Islet of Langerhans (tissue), 1 donor: ENCODE data around the gene GFRA4.

Experiments
- FAIRE-seq: peaks from one replicate; lab custom pipeline; 2011; peaks lifted over from hg19 to GRCh38; lab: Jason Lieb, UNC

Gene GFRA4

GRCh38 chr20:3694864-3695263, 31.7 kb upstream of the GFRA4 start:
- FAIRE-seq = no peak

DNA sequence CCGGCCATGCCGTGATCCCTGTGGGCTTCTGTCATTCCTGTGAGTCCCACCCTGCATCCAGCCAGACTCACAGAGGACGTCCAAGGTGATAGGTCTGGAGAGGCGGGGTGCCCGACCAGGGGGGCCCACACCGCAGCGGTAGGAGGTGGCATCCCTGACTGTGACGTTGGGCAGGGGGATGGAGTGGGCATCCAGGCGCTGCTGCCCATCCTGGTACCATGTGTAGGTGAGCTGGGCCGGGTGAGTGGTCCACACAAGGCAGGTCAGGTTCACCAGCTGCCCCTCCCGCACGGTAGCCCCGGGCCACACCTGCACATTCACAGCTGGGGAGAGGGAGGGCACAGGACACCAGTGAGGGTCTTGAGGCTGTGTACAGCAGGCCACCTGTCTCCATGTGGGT, 30.2 kb upstream of the GFRA4 start:
- no peak for FAIRE-seq

DNA sequence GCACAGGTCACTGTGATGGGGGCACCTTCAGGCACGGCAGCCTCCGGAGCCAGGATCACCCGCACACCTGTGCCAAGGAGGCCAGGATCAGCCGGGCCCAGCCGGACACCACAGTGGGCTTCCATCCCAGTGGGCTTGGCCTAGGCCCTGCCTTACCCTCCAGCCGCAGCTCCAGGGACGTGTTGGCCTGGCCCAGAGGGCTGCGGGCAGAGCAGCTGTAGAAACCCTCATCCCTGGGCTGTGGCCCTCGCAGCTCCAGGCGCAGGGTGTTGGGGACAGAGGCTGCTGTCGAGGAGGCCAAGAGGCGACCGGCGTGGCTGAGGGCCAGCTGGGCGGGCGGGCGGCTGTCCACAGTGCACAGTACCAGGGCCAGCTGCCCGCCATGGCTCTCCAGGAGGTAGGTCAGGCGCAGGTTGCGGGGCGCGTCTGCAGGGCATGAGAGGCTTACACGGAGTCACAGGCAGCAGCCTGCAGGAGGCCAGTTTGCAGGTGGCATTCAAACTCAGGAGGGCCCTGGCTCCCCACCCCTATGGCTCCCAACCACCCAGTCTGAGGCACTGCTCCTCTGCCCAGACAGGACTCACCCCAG, 29.6 kb upstream of the GFRA4 start:
- FAIRE-seq = no peak

DNA sequence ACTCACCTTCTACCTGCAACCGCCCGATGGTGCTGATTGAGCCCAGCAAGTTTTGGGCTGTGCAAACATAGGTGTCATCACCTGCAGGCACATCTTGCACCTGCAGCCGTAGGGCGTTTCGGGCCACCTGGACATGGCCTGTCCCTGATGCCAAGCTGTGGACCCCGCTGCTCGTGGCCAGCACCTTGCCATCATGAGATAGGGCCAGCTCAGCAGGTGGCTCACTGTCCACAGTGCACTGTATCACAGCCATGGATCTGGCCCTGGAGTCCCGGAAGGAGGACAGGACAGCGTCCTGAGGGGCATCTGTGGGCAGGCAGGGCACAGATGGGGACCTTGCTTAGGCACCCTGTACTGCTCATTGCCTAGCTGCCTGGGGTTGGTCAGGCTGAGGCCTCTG, 28.7 kb upstream of the GFRA4 start:
- FAIRE-seq = no peak

DNA sequence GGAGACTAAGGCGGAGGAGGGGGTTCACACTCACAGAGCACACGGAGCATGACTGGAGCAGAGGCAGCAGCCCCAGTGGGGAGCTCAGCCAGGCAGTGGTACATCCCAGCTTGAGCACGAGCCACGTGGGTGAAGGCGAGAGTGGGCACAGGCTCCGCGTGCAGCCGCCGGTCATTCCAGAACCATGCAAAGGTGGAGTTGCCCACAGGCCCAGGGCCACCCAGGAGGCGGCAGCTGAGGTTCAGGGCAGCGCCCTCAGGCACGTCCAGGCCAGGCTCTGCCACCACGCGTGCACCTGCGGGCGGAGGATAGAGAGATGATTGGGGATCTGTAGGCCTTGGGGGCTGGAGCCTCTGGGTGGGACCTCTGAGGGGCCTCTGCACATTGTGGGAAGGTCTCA, 28.1 kb upstream of the GFRA4 start:
- no peak for FAIRE-seq

- FAIRE-seq = no peak
These were observed 27.2 kb upstream of the GFRA4 start for GRCh38 chr20:3690413-3690812.

DNA sequence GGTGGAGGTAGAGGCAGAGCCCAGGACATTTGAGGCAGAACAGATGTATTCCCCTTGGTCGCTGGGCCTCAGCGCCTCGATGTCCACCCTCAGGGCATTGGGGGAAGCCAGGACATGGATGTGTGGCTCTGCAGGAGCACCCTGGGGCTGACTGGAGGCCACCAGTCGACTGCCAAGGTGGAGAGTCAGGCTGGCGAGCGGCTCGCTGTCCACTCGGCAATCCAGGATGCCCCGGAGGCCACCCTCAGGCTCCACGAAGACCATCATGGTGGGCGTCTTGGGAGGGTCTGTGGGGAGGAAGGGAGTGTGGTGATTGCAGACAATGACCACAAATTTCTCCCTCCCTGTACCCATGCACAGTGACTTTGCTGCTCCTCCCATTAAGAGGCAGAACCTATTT, 26.8 kb upstream of the GFRA4 start:
- FAIRE-seq = no peak

DNA sequence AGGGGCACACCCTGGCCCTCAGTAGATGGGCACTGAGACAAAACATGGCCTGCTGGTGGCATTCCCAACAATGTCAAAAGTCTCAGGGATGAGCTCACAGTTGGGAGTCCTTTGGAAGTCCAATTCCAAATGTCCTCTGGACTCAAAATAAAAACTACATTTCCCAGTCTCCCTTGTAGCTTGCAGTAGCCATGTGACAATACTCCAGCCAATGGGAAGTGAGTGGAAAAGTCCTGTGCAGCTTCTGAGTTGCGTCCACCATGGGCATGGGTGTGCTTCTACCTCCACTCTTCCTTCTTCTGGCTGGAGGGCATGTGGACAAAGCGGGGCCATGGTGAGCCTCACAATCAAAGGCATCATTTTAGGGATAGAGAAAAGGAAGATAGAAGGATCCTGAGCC, 24.5 kb upstream of the GFRA4 start:
- FAIRE-seq = no peak

DNA sequence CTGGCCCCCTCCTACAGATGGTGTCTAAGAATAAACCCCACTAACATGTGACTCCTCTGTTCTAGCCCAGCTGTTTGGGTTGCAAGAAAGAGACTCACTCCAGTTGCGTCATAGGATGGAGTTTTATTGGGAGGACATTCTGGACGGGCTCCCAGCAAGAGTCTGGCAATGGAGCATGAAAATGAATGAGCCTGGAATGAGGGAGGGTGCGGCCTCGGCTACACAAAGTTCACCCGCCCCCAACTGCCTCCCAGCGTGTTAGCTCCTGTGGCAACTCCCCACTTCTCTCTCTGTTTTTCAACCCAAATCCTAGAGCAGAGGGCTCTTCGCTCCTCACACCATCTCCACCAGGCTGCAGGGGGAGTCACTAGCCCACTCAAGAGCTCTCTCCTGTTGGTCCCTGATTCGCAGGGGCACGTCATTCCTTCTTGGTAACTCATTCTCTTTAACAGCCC, 23.7 kb upstream of the GFRA4 start:
- no peak for FAIRE-seq

DNA sequence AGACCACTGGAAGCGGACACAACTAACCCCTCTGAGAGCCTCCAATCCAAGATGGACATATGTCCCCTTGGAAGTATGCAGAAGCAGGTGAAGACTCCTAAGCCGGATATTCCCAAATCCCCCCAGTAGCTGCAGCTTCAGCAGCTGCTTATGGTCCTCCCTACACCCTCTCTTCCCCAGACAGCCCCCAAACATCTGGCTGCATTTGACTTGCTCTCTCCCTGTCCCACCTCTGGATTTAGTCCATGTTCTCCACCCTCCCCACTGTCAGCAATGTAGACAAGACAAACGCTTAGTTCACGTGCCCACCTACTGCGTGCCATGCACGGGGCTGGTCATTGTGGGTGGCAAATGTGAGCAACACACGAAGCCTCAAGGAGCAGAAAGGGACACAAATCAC, 23.2 kb upstream of the GFRA4 start:
- FAIRE-seq = no peak

DNA sequence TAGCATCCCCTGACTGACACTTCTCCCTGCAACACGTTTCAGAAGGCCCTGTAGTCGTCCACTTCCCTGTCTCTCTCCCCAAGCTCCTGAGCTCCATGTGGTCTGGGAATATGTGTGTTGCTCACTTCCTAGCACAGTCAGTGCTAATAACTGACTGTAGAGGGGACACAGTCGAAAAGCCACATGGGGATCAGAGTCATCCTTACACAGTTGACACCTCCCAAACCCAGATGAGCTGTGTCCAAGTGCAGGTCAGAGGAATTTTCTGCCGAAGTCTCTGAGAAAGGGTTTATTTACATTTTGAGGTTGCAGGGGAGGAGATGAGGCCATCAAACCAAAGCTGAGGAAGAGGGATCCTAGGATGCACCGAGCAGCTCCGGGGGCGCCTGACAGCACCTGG, 22.1 kb upstream of the GFRA4 start:
- FAIRE-seq = no peak

GRCh38 chr20:3681931-3682781, 19.0 kb upstream of the GFRA4 start, which contains the start of gene ADAM33:
TSS of gene ADAM33 (minus strand) at chr20:3682010. CDS start at chr20:3682004, 6 bp downstream.
- FAIRE-seq = no peak

DNA sequence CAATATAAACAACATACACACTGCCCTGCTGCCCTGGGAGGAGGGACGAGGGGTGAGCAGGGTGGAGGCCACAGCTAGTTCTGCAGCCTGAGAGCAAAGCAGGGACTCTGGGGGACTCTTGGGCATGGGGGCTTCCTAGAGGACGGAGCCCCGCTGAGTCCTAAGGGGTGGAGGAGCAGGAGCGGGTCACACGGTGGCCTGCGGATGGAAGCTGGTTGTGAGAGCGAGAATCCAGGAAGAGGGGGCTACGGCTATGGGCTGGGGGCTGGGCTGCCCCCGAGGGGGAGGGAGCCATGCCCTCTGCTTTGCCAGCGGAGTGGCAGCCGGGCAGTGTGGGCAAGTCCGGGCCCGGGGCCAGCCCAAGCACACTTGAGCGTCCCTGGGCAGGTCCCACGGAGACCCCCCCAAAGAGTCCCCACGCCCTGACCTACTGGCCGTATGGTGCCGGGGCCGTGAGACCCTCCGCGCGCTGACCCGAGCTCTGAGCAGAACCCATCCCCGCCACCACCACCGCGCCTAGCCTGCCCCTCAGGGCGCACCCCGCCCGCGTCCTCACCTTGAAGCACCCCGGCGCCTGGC, 18.2 kb upstream of the GFRA4 start:
- FAIRE-seq = no peak

GRCh38 chr20:3680701-3681351, 17.6 kb upstream of the GFRA4 start:
- no peak for FAIRE-seq

GRCh38 chr20:3679749-3680700, 16.8 kb upstream of the GFRA4 start:
- no peak for FAIRE-seq

GRCh38 chr20:3678856-3679720, 15.9 kb upstream of the GFRA4 start:
- no peak for FAIRE-seq

DNA sequence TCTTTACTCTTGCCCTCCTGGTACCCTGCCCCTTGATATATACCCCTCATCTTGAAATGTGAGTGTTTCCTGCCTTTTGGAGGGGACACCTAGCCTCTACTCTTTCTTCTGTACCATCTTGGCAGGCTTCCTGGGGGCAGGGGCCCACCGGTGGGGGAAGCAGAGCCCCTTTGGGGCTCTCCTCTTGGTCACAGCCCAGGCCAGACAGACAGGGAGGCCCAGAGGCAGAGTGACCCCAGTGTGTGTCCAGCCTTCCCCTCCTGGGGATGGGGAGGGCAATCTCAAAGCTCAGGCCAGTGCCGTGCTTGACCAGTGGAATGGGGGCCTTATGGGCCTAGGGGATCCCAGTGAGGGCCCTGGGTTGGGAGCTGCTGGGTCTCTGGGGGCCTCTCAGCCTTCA, 15.0 kb upstream of the GFRA4 start:
- FAIRE-seq = no peak

DNA sequence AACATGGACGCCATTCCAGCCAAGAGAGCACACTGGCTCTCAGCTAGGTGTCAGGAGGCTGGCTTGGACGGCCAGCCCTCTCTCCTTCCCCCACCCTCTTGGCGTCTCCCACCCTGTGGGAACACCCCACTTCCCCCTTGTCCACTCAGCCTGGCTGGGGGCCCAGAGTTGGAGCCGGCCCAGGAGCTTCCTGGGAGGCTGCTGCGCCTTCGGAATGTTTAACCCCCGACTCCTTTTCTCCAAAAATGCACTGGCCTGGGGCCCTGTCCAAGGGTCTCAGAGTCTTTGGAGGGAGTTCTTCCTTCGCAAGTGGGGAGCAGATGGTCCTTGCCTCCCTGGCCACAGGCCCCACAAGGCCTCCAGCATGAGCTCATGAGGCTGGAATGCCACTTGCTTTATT, 14.5 kb upstream of the GFRA4 start:
- no peak for FAIRE-seq

DNA sequence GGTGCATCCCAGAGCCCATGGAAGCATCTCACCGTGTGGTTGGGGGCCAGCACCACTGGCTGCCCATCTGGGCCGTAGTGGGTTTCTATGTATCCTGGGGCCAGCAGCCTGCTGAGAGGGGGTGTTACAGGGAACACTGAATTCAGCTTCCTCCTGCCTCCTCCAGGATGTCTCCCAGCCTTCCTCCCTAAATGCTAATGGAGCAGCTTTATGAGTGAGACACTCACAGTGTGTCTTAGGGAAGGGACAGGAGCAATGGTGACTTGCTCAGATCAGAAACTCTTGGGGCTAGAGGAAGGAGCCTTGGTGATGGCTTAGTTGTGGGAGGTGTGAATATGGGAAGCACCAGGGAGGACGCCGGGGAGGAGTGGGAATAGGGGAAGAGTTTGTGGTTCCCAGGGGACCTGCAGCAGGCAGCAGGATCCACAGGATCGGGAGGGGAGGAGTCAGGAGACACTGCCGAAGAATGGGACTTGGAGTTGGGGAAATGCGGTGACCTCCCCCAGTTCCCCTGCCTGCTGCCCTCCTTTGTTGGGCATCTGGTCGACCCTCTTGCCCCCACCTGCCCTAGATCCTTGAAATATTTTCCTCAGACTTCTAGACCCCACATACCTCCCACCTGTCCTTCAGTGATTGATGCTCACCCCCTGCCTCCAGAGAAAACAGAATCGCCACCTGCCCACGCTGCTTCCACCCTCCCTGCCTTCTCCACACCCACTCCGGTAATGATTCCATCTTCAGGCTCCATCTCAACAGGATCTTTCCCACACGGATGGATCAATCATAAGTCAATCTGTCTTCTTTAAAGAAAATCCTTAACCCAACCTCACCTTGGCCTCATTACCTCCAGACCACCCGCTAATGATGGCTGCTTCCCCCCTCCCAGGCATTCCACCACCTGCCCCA, 12.0 kb upstream of the GFRA4 start:
- FAIRE-seq = no peak

DNA sequence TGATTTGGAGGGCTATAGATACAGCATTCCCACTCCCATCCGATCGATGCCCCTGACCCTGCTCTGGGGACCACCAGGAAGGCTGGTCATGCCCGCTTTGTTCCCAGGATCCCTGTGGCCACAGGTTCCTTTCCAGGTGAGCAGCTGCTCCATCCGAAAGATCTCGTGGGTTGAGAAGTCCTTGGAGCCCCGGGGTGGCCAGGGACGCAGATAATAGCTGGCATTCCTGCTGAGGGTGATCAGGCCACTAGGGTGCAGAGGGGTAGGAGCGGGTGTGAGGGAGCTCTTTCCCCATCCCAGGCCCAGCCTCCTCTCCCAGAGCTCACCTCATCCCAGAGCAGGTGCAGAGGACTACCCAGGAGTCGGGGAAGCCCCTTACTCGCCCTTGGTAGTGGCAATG, 11.2 kb upstream of the GFRA4 start:
- FAIRE-seq = no peak
